ENCODE data around the gene FAM156B. TPM values are rescaled to one million over a fixed set of nuclear protein-coding genes. Genes with fewer than 3 reads are reported as not detected.
"Not testable (repeated sequence)": the region's sequence is repeated elsewhere in the genome, so short reads cannot be mapped to it uniquely, and the experiment has no call there.

FAM156B gene, protein sequence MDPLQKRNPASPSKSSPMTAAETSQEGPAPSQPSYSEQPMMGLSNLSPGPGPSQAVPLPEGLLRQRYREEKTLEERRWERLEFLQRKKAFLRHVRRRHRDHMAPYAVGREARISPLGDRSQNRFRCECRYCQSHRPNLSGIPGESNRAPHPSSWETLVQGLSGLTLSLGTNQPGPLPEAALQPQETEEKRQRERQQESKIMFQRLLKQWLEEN
- 19.6 and 20.3 TPM in 2 replicates for total RNA-seq

DNA sequence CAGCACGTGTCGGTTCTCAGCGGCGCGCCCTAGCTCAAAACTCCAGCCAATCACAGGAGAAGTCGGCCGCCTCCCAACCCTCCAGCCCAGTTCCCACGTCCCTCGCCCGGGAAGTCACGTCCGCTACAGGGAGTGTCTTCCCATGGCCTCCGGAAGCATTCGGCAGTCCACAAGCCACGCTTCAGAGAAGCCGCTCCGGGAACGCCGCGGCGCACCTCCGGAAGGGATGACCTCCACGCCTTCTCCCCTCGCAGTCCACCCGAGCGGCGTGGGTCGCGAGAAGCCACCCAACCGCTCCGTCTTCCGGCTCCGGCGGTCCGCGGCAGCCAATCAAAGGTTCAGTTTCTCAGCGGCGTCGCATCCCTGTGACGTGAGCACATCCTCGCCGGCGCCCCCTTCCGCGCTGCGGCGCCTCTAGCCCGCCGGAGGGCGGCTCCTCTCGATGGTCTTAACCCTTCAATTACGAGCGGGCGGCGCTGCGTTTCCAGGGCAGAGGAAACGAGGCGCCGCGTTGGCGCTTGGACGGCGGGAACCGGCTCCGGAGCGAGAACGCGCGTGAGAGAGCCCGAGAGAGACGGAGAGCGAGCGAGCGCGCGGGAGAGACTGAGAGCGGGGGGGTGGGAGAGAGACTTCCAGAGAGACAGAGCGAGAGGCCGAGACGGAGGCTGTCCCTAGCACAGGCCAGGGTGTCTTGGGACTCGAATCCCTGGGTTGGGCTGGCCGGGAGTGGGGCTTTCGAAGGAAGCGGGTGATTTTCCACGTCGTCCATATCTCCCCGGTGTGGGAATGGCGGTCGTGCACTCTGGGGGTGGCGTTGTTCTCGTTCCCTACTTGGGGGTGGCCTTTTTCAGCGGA is at the start of gene FAM156B:
Gene FAM156B, plus strand, starts transcription at position 476 of the 855 bp plus-strand sequence. CDS start 9,896 bp downstream, outside the sequence.
- not testable (repeated sequence) for H3K4me3 ChIP-seq (ENCODE audit: low read depth, low read length); DNase-seq (ENCODE audit: low read depth)

DNA sequence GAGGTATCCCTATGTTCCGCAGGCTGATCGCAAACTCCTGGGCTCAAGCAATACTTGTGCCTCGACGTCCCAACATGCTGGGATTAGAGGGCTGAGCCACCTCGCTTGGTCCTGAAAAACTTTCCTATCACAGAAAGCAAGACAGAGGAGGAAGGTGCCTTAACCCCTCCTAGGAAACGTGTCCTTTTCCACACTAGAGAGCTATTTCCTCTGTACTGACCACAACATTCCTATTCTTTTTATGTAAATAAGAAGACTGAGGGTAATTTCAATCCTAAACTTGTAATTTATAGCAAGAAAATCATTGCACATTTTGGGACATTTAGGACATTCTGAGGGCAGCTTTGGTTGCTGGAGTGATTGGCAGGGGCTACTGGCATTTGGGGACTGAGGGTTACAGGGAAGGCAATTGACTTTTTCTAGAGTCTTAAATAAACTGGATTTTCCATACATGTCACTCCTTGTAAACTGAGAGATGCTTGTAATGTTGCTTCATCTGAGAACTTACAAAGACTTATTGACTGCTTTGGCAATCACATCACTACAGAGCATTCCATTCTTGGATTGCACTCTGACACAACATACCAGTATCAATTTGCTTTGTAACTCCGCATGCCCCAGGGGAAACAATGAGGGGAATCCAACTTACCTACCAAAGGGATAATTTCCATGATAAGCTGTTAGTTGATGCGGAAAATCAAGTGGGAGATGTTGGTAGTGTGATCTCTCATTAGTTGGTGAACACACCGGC is 44.8 kb upstream of the FAM156B start:
- DNase-seq (ENCODE audit: low read depth): no peak
- H3K4me3 ChIP-seq (ENCODE audit: low read depth, low read length): no peak overlapping the region
- TF ChIP-seq, protein P1, sequence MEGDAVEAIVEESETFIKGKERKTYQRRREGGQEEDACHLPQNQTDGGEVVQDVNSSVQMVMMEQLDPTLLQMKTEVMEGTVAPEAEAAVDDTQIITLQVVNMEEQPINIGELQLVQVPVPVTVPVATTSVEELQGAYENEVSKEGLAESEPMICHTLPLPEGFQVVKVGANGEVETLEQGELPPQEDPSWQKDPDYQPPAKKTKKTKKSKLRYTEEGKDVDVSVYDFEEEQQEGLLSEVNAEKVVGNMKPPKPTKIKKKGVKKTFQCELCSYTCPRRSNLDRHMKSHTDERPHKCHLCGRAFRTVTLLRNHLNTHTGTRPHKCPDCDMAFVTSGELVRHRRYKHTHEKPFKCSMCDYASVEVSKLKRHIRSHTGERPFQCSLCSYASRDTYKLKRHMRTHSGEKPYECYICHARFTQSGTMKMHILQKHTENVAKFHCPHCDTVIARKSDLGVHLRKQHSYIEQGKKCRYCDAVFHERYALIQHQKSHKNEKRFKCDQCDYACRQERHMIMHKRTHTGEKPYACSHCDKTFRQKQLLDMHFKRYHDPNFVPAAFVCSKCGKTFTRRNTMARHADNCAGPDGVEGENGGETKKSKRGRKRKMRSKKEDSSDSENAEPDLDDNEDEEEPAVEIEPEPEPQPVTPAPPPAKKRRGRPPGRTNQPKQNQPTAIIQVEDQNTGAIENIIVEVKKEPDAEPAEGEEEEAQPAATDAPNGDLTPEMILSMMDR (IDR thresholded peaks at IDR 0.05; ENCODE audit: insufficient read depth, low read depth, low read length): no peak

DNA sequence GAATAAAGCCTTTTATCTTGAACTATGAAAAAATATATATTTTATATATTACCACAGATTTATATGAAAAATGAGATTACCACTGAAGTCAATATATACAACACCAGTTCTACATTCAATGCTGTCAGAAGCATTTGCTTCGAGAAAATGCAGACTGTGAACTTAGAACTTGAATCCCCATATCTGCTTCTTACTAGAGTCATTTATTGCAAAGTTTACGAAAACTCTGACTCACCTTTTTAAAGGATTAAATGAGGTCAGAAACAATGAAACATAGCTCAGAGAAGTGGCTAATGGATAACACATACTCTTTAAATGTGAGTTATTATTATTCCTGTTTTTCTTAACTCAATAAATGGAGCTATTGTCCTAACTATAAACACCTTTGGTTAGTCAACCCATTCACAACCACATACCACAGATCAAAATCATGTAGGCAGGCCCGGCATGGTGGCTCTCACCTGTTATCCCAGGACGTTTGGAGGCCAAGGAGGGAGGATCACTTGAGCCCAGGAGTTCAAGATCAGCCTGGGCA is 40.1 kb upstream of the FAM156B start:
- H3K4me3 ChIP-seq (ENCODE audit: low read depth, low read length); DNase-seq (ENCODE audit: low read depth): not testable (repeated sequence)

DNA sequence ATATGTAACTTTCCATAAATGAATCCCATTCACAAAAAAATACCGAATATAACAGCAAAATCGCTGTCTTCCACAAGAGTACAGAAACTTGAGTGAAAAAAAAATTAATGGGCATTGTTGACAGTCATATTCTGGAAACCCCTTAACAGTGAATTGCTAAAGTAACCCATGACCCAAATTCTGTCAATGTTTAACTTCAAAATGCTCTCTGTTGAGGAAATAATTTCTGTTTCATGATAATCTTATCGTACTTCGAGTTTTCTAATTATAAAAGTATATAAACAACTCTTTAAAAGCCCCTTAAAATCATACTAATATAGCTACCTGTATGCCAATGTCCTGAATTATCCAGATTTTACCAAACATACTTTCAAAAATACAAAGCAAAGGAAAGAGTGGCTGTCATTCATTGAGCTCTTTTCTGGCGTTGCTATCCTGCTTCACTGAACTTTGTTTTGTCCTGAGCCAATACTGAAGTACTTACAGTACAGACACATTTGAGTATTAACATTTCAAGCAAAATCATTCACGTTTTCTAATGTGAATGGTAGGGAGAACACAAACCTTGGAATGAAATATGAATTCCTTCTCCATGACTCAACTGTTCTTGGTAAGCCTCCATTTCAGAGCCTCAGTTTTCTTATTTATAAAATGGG is 31.7 kb upstream of the FAM156B start:
- DNase-seq (ENCODE audit: low read depth): no peak
- TF ChIP-seq, protein P1 (IDR thresholded peaks at IDR 0.05; ENCODE audit: insufficient read depth, low read depth, low read length): no peak
- no peak overlapping the region for H3K4me3 ChIP-seq (ENCODE audit: low read depth, low read length)

DNA sequence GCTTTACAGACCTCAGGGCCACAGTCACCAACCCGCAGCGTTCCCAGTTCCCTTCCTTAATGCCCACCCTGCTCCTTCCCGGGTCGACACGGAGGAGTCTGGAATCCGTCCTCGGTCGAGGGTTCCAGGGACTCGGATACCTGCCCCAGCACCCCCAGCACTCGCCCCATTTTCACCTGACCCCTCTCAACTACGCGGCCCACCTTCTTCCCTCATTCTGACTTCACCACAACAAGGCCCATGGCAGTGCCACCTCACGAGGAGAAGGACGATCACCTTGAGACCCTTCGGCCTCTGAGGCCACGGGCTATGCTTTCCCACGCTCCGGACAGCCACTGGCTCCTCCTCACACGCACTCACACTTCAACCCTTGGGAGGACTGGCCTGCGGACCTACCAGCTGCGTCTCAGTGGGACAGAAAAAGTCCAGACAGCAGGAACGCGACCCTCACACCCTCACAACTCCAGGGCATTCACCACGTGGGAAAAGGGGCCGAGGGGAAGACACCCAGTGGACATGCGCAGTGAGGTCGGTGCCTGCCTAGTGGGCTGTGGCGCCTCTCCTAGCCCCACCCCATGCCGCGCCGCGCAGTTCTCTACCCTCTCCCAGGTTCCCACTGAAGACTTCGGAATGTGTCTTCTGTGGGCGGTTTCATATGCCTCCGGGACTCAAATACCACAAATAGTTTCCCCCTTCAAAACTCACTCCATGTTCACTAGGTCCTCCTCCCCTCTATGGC is 29.4 kb upstream of the FAM156B start, which contains the start of gene XAGE3:
Gene XAGE3, minus strand, starts transcription at position 474 of the 739 bp plus-strand sequence. CDS start 950 bp downstream, outside the sequence.
- H3K4me3 ChIP-seq (ENCODE audit: low read depth, low read length): no peak within 1 kb of the TSS
- TF ChIP-seq, protein P1 (IDR thresholded peaks at IDR 0.05; ENCODE audit: insufficient read depth, low read depth, low read length): no peak
- DNase-seq (ENCODE audit: low read depth): no peak

DNA sequence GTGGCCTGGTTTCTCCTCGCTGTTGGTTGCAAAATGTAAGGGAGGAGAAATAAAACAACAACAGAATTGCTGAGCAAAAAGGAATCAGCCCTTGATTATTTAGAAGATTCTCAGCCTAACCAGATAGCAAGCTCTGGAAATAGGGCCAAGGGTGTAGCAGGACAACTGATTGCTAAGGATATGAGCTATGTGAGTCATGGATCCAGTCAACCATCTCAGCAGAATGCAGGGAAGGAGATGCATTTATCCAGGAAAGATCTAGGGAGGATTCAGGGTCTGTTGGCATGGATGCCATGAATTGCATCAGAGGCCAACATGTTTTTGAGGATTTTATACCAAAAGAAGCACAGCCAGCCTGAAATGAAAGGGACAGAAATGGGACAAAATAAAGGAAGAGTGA is 27.1 kb upstream of the FAM156B start:
- TF ChIP-seq, protein P1 (IDR thresholded peaks at IDR 0.05; ENCODE audit: insufficient read depth, low read depth, low read length): no peak
- no peak for DNase-seq (ENCODE audit: low read depth)
- H3K4me3 ChIP-seq (ENCODE audit: low read depth, low read length): no peak overlapping the region

DNA sequence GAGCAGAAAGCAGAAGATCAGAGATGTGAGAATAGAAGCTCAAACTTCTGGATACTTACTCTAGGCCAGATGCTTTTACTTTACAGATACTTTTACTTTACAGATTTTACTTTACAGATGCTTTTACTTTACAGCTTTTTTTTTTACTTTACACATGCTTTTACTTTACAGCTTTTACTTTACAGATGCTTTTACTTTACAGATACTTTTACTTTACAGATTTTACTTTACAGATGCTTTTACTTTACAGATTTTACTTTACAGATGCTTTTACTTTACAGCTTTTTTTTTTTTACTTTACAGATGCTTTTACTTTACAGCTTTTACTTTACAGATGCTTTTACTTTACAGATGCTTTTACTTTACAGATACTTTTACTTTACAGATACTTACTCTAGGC is 23.3 kb upstream of the FAM156B start:
- H3K4me3 ChIP-seq (ENCODE audit: low read depth, low read length); DNase-seq (ENCODE audit: low read depth): not testable (repeated sequence)
